Activated CD4-positive, CD25-positive, alpha-beta regulatory T cell treated with anti-CD3 and anti-CD28 coated beads, Interleukin-2, amount 50 U/mL, for 16 hours (primary cell): ENCODE data around the gene NAA25.
"Not testable (repeated sequence)": the region's sequence is repeated elsewhere in the genome, so short reads cannot be mapped to it uniquely, and the experiment has no call there.

Experiments
- DNase-seq: peaks from one replicate; pipeline ENCODE4 v3.0.0-alpha.2; 2020; ENCODE audit warnings: low read depth, low spot score

Gene NAA25

GRCh38 chr12:112061137-112061536 is 47.4 kb downstream of the NAA25 start:
- no peak for DNase-seq

GRCh38 chr12:112049351-112049750 is 59.2 kb downstream of the NAA25 start:
- DNase-seq: no peak

GRCh38 chr12:112046003-112046402 is 62.6 kb downstream of the NAA25 start:
- no peak for DNase-seq

GRCh38 chr12:112036614-112037013 is 72.0 kb downstream of the NAA25 start:
- not testable (repeated sequence) for DNase-seq

GRCh38 chr12:112035219-112035785 is 73.3 kb downstream of the NAA25 start:
- DNase-seq: no peak

- no peak for DNase-seq
These were observed 76.3 kb downstream of the NAA25 start for GRCh38 chr12:112032292-112032691.

- no peak for DNase-seq
These were observed 77.1 kb downstream of the NAA25 start for GRCh38 chr12:112031472-112031871.

GRCh38 chr12:112029301-112029700 is 79.3 kb downstream of the NAA25 start:
- no peak for DNase-seq

- DNase-seq: no peak
These were observed 82.7 kb downstream of the NAA25 start for GRCh38 chr12:112025808-112026375.

GRCh38 chr12:112023759-112024396 is 84.7 kb downstream of the NAA25 start:
- DNase-seq: no peak

GRCh38 chr12:112022241-112023016 is 86.2 kb downstream of the NAA25 start:
- no peak for DNase-seq

- no peak for DNase-seq
These were observed 87.6 kb downstream of the NAA25 start for GRCh38 chr12:112020947-112021457.

GRCh38 chr12:112018571-112019237 is 89.9 kb downstream of the NAA25 start:
- no peak for DNase-seq

GRCh38 chr12:112017041-112017440 is 91.5 kb downstream of the NAA25 start:
- DNase-seq: no peak

GRCh38 chr12:112015938-112016337 is 92.6 kb downstream of the NAA25 start:
- DNase-seq: no peak

- no peak for DNase-seq
These were observed 94.8 kb downstream of the NAA25 start for GRCh38 chr12:112013601-112014402.

- peak; percentile 100 for DNase-seq
These were observed 95.6 kb downstream of the NAA25 start, which contains the start of the genes ERP29 and TMEM116 for GRCh38 chr12:112012775-112013600. TSS of gene ERP29 (plus strand) at chr12:112013426. CDS start at chr12:112013466, 40 bp downstream. TSS of gene TMEM116 (minus strand) at chr12:112013165. CDS start at chr12:112005270, 7,895 bp downstream.

- no peak for DNase-seq
These were observed 96.9 kb downstream of the NAA25 start for GRCh38 chr12:112011685-112012084.

GRCh38 chr12:112010415-112011344 is 97.9 kb downstream of the NAA25 start:
- no peak for DNase-seq
